Measurements from ENCODE around the gene MAN1A1. TPM values are rescaled to one million over a fixed set of nuclear protein-coding genes. Genes with fewer than 3 reads are reported as not detected.

MAN1A1 gene
- total RNA-seq, 1 donor from 2014 or later, result 45.0 TPM

- intact Hi-C loops (cut with micrococcal nuclease), result no loop called here
- no peaks in the 10 kb centered on the region for H3K9me3 Mint-ChIP-seq
- H3K4me1 Mint-ChIP-seq (ENCODE audit: low read depth), result peaks cover 54% of the 10 kb centered on the region
- no peak overlapping the region for H3K4me3 Mint-ChIP-seq (ENCODE audit: low read depth)
- DNase-seq (ENCODE audit: low spot score), result no peak
- peaks cover 50% of the 10 kb centered on the region for H3K36me3 Mint-ChIP-seq (ENCODE audit: low read depth)
- no peaks in the 10 kb centered on the region for H3K27me3 Mint-ChIP-seq (ENCODE audit: low read depth)
- no peak overlapping the region for H3K27ac Mint-ChIP-seq
Observed at GRCh38 chr6:119330520-119331113, 18.9 kb downstream of the MAN1A1 start.

- no peak for DNase-seq (ENCODE audit: low spot score)
- Mint-ChIP-seq H3K27me3 (ENCODE audit: low read depth) (no peaks in the 10 kb centered on the region), H3K4me1 (ENCODE audit: low read depth) (peaks cover 46% of the 10 kb centered on the region), H3K36me3 (ENCODE audit: low read depth) (peaks cover 46% of the 10 kb centered on the region), H3K27ac (no peak overlapping the region), H3K4me3 (ENCODE audit: low read depth) (no peak overlapping the region), H3K9me3 (no peaks in the 10 kb centered on the region)
- intact Hi-C loops (cut with micrococcal nuclease), result no loop called here
Observed at GRCh38 chr6:119329794-119330180, 19.8 kb downstream of the MAN1A1 start.

GRCh38 chr6:119328892-119329793 is 20.4 kb downstream of the MAN1A1 start:
- no peaks in the 10 kb centered on the region for H3K9me3 Mint-ChIP-seq
- intact Hi-C loops (cut with micrococcal nuclease), result no loop called here
- H3K4me3 Mint-ChIP-seq (ENCODE audit: low read depth), result no peak overlapping the region
- H3K27me3 Mint-ChIP-seq (ENCODE audit: low read depth), result no peaks in the 10 kb centered on the region
- no peak overlapping the region for H3K27ac Mint-ChIP-seq
- no peak for DNase-seq (ENCODE audit: low spot score)
- peaks cover 45% of the 10 kb centered on the region for H3K36me3 Mint-ChIP-seq (ENCODE audit: low read depth)
- peaks cover 48% of the 10 kb centered on the region for H3K4me1 Mint-ChIP-seq (ENCODE audit: low read depth)

- Mint-ChIP-seq H3K9me3 (no peaks in the 10 kb centered on the region), H3K27ac (no peak overlapping the region)
- intact Hi-C loops (cut with micrococcal nuclease), result no loop called here
Observed at GRCh38 chr6:119328254-119328653, 21.3 kb downstream of the MAN1A1 start.

GRCh38 chr6:119327810-119328209 is 21.8 kb downstream of the MAN1A1 start:
- intact Hi-C loops (cut with micrococcal nuclease), result no loop called here
- H3K4me1 Mint-ChIP-seq (ENCODE audit: low read depth), result peaks cover 49% of the 10 kb centered on the region
- peaks cover 45% of the 10 kb centered on the region for H3K36me3 Mint-ChIP-seq (ENCODE audit: low read depth)

More at GRCh38 chr6:119328254-119328653, 21.3 kb downstream of the MAN1A1 start:
- Mint-ChIP-seq H3K27me3 (ENCODE audit: low read depth) (no peaks in the 10 kb centered on the region), H3K36me3 (ENCODE audit: low read depth) (peaks cover 47% of the 10 kb centered on the region), H3K4me3 (ENCODE audit: low read depth) (no peak overlapping the region), H3K4me1 (ENCODE audit: low read depth) (peaks cover 49% of the 10 kb centered on the region)
- DNase-seq (ENCODE audit: low spot score), result no peak

GRCh38 chr6:119326291-119327005 is 23.1 kb downstream of the MAN1A1 start:
- no peaks in the 10 kb centered on the region for H3K9me3 Mint-ChIP-seq
- no peaks in the 10 kb centered on the region for H3K27me3 Mint-ChIP-seq (ENCODE audit: low read depth)
- no peak overlapping the region for H3K27ac Mint-ChIP-seq
- peaks cover 42% of the 10 kb centered on the region for H3K36me3 Mint-ChIP-seq (ENCODE audit: low read depth)
- intact Hi-C loops (cut with micrococcal nuclease), result no loop called here
- no peak for DNase-seq (ENCODE audit: low spot score)
- H3K4me1 Mint-ChIP-seq (ENCODE audit: low read depth), result peaks cover 54% of the 10 kb centered on the region
- H3K4me3 Mint-ChIP-seq (ENCODE audit: low read depth), result no peak overlapping the region

More at GRCh38 chr6:119327810-119328209, 21.8 kb downstream of the MAN1A1 start:
- H3K4me3 Mint-ChIP-seq (ENCODE audit: low read depth), result no peak overlapping the region
- no peak for DNase-seq (ENCODE audit: low spot score)
- H3K27ac Mint-ChIP-seq, result no peak overlapping the region
- no peaks in the 10 kb centered on the region for H3K9me3 Mint-ChIP-seq
- no peaks in the 10 kb centered on the region for H3K27me3 Mint-ChIP-seq (ENCODE audit: low read depth)

- intact Hi-C loops (cut with micrococcal nuclease), result no loop called here
- Mint-ChIP-seq H3K4me1 (ENCODE audit: low read depth) (peaks cover 57% of the 10 kb centered on the region), H3K36me3 (ENCODE audit: low read depth) (peaks cover 45% of the 10 kb centered on the region), H3K4me3 (ENCODE audit: low read depth) (no peak overlapping the region), H3K27ac (no peak overlapping the region), H3K27me3 (ENCODE audit: low read depth) (no peaks in the 10 kb centered on the region), H3K9me3 (no peaks in the 10 kb centered on the region)
- DNase-seq (ENCODE audit: low spot score), result no peak
Observed at GRCh38 chr6:119325559-119326265, 23.8 kb downstream of the MAN1A1 start.

- peaks cover 56% of the 10 kb centered on the region for H3K4me1 Mint-ChIP-seq (ENCODE audit: low read depth)
- H3K27ac Mint-ChIP-seq, result no peak overlapping the region
- no peak overlapping the region for H3K4me3 Mint-ChIP-seq (ENCODE audit: low read depth)
- H3K9me3 Mint-ChIP-seq, result no peaks in the 10 kb centered on the region
- no peaks in the 10 kb centered on the region for H3K27me3 Mint-ChIP-seq (ENCODE audit: low read depth)
- intact Hi-C loops (cut with micrococcal nuclease), result no loop called here
- no peak for DNase-seq (ENCODE audit: low spot score)
- peaks cover 39% of the 10 kb centered on the region for H3K36me3 Mint-ChIP-seq (ENCODE audit: low read depth)
Observed at GRCh38 chr6:119324718-119325117, 24.8 kb downstream of the MAN1A1 start.

GRCh38 chr6:119323931-119324330 is 25.6 kb downstream of the MAN1A1 start:
- DNase-seq (ENCODE audit: low spot score), result no peak
- Mint-ChIP-seq H3K27ac (no peak overlapping the region), H3K9me3 (no peaks in the 10 kb centered on the region), H3K27me3 (ENCODE audit: low read depth) (no peaks in the 10 kb centered on the region), H3K4me1 (ENCODE audit: low read depth) (peaks cover 53% of the 10 kb centered on the region), H3K36me3 (ENCODE audit: low read depth) (peaks cover 41% of the 10 kb centered on the region), H3K4me3 (ENCODE audit: low read depth) (no peak overlapping the region)
- intact Hi-C loops (cut with micrococcal nuclease), result no loop called here

GRCh38 chr6:119323478-119323877 is 26.1 kb downstream of the MAN1A1 start:
- H3K9me3 Mint-ChIP-seq, result no peaks in the 10 kb centered on the region
- intact Hi-C loops (cut with micrococcal nuclease), result no loop called here
- H3K27me3 Mint-ChIP-seq (ENCODE audit: low read depth), result no peaks in the 10 kb centered on the region
- H3K4me1 Mint-ChIP-seq (ENCODE audit: low read depth), result peaks cover 53% of the 10 kb centered on the region
- no peak overlapping the region for H3K4me3 Mint-ChIP-seq (ENCODE audit: low read depth)
- no peak for DNase-seq (ENCODE audit: low spot score)
- H3K36me3 Mint-ChIP-seq (ENCODE audit: low read depth), result peaks cover 45% of the 10 kb centered on the region
- no peak overlapping the region for H3K27ac Mint-ChIP-seq

GRCh38 chr6:119322715-119323350 is 26.7 kb downstream of the MAN1A1 start:
- H3K4me3 Mint-ChIP-seq (ENCODE audit: low read depth), result no peak overlapping the region
- peaks cover 46% of the 10 kb centered on the region for H3K36me3 Mint-ChIP-seq (ENCODE audit: low read depth)

GRCh38 chr6:119322034-119322433 is 27.5 kb downstream of the MAN1A1 start:
- Mint-ChIP-seq H3K27ac (no peak overlapping the region), H3K9me3 (no peaks in the 10 kb centered on the region), H3K4me1 (ENCODE audit: low read depth) (peaks cover 57% of the 10 kb centered on the region), H3K27me3 (ENCODE audit: low read depth) (no peaks in the 10 kb centered on the region), H3K4me3 (ENCODE audit: low read depth) (no peak overlapping the region), H3K36me3 (ENCODE audit: low read depth) (peaks cover 50% of the 10 kb centered on the region)
- intact Hi-C loops (cut with micrococcal nuclease), result no loop called here
- DNase-seq (ENCODE audit: low spot score), result no peak

More at GRCh38 chr6:119322715-119323350, 26.7 kb downstream of the MAN1A1 start:
- Mint-ChIP-seq H3K4me1 (ENCODE audit: low read depth) (peaks cover 52% of the 10 kb centered on the region), H3K27ac (peak overlapping the region; percentile 71), H3K27me3 (ENCODE audit: low read depth) (no peaks in the 10 kb centered on the region), H3K9me3 (no peaks in the 10 kb centered on the region)
- intact Hi-C loops (cut with micrococcal nuclease), result no loop called here
- peak; percentile 34 for DNase-seq (ENCODE audit: low spot score)

All from activated T-helper 2 cell treated with anti-CD3 and anti-CD28 coated beads, Interferon-gamma antibody, Interleukin-2, Interleukin-4, amounts not matched to agents 10 μg/mL and 5 μg/mL and 100 μg/mL, durations not matched to agents 14 hours and 24 hours and 36 hours (primary cell).